DND-41 (cell line): ENCODE measurements around the gene CDH23.

ENCODE experiments used
- EZH2 ChIP-seq: IDR thresholded peaks from 3 replicates; pipeline ENCODE4 v1.6.1; 2012; ENCODE audit warnings: borderline replicate concordance, low read depth, mild to moderate bottlenecking, moderate library complexity, low read length, inconsistent platforms; ENCODE audit not compliant: severe bottlenecking
- TF ChIP-seq, protein P1 (sequence below): IDR thresholded peaks from 2 replicates; pipeline ENCODE4 v1.5.1; 2012; ENCODE audit warnings: borderline replicate concordance, low read length, moderate library complexity, mild to moderate bottlenecking; ENCODE audit not compliant: poor library complexity, severe bottlenecking; ENCODE audit errors: extremely low read depth

DNA sequence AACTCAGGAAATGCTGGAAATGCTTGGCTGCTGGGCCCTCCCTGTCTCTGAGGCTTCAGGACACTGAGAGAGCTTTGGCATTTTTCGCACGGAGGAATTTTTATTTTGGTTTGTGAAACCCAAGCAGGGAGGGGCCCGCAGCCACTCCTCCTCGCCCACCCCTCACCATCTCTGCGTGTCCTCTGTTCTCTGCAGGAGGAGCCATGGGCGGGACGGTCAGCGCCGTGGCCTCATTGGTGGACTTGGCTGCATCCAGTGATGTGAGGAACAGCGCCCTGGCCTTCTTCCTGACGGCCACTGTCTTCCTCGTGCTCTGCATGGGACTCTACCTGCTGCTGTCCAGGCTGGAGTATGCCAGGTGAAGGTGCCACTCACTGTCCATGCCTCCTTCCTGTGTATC lies 40.8 kb upstream of the CDH23 start:
- TF ChIP-seq EZH2 = no peak
- TF ChIP-seq, protein P1, sequence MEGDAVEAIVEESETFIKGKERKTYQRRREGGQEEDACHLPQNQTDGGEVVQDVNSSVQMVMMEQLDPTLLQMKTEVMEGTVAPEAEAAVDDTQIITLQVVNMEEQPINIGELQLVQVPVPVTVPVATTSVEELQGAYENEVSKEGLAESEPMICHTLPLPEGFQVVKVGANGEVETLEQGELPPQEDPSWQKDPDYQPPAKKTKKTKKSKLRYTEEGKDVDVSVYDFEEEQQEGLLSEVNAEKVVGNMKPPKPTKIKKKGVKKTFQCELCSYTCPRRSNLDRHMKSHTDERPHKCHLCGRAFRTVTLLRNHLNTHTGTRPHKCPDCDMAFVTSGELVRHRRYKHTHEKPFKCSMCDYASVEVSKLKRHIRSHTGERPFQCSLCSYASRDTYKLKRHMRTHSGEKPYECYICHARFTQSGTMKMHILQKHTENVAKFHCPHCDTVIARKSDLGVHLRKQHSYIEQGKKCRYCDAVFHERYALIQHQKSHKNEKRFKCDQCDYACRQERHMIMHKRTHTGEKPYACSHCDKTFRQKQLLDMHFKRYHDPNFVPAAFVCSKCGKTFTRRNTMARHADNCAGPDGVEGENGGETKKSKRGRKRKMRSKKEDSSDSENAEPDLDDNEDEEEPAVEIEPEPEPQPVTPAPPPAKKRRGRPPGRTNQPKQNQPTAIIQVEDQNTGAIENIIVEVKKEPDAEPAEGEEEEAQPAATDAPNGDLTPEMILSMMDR = no peak
